GOT3 (cell line): ENCODE measurements around the gene PLA2G4F.

Experiments used
- DNase-seq: peaks from one replicate; lab custom pipeline; 2025; ENCODE audit warnings: mixed read lengths; lab: John Stamatoyannopoulos, UW

PLA2G4F gene

DNA sequence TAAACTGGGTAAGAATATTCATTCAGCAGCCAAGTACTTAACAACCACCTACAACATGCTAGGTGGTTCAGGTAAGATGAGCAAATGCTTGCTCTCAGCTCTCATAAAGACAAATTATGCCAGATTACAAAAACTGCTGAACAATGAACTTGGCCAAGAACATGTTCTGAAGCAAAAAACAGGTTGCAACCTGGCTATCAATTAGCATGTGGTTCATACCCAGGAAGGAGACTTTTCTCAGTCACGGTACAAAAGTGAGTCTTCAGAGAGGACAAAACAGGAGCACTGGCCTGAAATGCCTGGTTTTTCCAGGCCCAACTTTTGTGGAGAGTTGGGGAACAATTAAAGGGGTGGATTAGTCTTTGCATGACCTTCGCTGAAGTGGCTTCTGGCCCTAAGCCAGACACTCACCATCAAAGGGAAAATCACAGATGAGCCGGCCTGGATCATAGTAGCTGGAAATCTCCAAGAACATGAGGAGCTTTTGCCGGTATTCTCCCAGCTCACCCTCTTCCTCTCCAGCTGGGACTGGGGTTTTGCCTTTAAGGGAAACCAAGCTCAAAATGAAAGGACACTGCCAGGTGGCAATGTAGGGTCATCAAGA, 7.6 kb upstream of the PLA2G4F start:
- DNase-seq, result no peak

DNA sequence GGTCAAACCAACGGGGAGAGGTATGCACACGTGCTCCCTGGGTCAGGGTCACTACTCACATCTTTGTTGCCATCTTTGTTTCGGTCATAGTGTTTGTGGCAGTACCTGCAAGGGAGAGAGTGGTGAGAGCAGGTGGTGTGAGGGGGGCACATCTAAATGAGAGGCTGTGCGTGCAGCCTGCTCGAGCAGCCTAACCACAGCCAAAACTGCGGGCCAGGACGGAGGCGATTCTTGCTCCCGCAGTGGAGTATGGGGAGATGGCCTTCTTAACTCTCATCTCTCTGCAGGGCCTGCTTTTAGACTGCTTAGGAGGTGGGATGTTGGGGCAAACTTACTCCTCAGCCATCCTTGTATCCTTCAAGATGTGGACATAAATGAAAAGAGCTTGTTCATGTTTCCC, 6.9 kb upstream of the PLA2G4F start:
- no peak for DNase-seq

- no peak for DNase-seq
Observed at GRCh38 chr15:42160136-42160535, 3.7 kb upstream of the PLA2G4F start.

- DNase-seq, result no peak
Observed at GRCh38 chr15:42159381-42160015, 3.1 kb upstream of the PLA2G4F start.

- DNase-seq, result no peak
Observed at GRCh38 chr15:42158941-42159340, 2.5 kb upstream of the PLA2G4F start.

- no peak for DNase-seq
Observed at GRCh38 chr15:42157981-42158765, 1.7 kb upstream of the PLA2G4F start.

GRCh38 chr15:42157381-42157780, 945 bp upstream of the PLA2G4F start:
- DNase-seq, result no peak

DNA sequence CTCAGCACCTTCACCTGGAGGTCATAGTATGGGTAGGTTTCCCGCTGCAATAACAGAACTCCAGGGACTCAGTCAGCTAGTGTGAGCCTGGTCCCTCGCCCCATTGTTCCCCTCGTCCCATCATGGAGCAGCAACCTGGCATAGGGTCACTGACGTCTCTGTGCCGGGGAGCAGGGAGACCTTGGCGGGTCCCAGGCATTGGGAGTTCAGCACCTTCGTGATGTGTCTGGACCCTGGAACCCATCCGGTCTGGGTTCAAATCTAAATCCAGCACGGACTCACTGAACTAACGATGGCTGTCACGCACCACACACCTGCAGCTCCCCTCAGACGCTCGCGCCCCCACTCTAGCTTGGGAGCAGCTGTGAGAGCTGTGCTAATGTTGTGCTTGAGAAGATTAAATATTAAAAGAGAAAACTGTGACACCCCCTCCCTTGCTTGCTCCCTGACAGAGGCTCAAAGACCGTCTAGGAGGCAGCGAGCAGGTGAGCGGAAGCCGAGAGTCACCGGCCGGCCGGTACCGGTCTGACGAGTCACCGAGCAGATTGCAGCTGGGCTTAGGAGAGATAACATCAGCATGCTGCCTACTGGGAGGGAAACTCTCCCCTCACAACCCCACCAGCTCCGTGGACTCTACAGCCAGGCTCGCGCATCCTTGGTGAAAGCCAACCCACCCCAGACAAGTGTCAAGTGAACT, 742 bp downstream of the PLA2G4F start:
- no peak for DNase-seq

GRCh38 chr15:42154956-42155355, 1.5 kb downstream of the PLA2G4F start:
- DNase-seq, result no peak

DNA sequence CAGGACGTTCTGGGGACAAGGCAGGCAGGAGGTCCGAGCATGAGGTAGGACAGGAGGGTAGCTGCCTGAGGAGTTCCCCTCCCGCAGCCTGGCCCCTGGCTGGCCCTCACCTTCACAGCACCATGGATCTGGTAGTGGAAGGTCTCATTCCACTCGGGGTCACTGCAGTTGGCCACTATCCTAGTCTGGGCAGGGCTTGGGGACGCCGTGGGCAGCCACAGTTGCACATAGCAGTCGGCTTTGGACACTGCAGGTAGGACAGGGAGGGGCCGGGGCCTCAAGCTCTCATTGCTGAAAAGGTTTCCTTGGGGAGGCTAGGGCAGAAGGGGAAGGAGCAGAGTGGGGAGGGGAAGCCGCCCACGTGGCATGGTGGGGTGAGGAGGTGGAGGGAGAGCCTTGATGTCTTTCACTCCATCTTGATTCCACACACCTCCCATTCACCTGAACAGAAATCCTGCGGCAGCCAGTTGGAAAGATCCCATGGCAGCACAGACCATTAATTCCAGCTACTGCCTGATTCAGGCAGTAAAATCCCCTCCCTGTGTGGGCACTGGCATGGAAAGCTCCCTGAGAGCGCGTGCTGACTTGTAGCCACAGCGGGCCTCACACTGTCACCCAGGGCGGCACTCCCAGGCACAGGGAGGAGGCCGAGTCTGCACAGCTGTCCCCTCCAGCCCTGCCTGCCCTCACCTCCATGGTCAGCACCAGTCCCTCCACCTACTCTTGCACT, 2.1 kb downstream of the PLA2G4F start:
- DNase-seq, result no peak

GRCh38 chr15:42153874-42154211, 2.6 kb downstream of the PLA2G4F start:
- DNase-seq, result no peak

- no peak for DNase-seq
Observed at GRCh38 chr15:42152921-42153698, 3.3 kb downstream of the PLA2G4F start.

DNA sequence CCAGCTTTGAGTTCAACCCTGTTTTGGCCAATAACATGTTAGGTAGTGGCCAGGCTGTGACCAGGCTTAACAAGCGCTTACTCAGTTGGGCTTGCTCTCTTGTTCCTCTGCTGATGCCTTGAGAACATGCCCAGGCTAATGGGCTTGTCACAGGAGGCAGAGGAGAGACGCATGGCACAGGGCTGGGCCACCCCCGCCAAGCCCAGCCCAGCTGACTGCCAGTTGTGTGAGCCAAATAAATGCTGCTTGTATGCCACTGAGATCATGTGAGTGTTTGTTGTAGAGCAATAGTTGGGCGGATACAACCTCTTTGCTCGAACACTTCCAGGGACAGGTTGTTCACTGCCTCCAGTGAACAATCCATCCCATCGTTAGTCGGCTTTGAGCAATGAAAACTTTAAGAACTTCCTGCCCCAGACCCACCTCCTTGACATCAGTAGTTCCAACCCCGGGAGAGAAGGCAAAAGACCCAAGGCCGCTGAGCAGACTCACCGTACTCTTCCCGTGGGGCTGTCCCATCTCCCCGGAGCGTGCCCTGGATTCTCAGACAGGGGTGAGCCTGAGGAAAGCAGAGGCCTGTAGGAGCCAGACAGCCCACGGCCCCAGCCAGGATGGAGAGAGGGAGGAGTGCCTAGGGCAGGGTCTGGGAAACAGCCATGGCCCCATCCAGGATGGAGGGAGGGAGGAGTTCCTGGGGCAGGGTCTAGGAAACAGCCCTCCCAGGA, 4.1 kb downstream of the PLA2G4F start:
- no peak for DNase-seq

DNA sequence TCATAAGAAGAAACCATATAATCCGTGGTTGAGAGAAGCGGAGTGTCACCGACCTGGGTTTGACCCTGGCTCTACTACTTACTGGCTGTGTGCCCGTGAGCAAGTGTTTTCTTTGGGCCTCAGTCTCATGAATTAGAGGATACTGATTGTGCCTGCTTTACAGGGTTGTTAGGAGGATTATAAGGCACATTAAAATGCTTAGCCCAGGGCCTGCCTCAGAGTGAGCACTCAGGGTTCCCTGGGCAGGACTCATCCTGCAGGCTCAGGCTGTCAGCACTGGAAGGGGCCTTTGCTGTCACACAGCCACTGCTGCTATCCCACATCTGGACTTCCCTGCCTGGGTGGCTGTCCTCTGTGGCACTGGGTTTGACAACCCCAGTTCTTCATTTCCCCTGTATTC, 4.7 kb downstream of the PLA2G4F start:
- no peak for DNase-seq

DNA sequence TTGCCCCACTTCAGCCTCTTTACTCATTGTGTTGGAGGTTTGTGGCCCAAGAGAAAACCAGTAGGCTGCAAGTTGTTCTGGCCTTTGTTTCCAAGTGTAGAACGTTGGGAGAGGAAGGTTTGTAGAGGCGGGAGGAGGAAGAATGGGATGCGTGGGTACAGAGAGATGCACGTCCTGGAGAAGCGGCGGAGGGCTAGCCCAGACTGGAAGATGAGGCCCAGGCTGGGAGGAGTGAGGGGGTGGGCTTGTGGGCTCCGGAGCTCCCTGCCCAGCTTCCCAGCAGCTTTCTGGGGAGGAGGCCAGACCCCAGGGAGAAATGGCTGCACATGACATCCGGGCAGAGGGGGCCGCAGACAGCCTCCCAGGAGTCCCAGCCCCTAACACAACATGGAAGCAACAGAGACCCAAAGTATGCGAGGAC, 5.3 kb downstream of the PLA2G4F start:
- DNase-seq, result no peak

DNA sequence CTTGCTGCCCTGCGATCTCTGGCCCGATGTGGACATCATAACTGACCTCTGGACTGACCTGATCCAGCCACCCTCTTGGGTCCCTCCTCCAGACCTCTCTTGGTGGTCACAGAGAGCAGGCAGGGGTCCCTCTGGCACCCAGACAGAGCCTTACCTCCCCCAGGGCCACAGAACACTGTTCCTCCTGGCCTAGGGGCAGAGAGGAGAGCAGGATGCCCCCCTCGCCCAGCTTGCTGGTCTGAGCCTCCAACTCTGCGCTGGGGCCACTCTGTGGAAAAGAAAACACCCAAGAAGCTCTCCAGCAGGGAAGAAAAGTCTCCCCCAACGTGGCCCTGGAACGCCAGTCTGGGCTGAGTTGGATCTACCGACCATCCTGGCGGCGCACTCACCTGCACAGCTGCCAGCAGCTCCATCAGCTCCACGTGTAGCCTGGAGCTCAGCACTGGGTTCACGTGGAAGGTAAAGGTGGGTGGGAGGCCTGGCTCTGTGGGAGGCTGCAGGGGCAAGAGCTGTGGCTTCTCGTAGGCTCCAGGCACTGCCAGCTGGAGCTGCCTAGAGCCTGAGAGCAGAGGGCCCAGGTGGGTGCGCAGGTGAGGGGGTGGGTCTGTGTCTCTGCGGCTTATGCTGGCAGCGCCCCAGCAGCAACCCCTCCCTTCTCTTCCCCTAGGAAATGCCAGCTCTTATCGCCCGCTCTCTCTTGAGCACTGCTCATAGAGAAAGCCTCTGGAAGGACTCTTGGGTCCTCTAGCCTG, 6.0 kb downstream of the PLA2G4F start:
- DNase-seq, result no peak

DNA sequence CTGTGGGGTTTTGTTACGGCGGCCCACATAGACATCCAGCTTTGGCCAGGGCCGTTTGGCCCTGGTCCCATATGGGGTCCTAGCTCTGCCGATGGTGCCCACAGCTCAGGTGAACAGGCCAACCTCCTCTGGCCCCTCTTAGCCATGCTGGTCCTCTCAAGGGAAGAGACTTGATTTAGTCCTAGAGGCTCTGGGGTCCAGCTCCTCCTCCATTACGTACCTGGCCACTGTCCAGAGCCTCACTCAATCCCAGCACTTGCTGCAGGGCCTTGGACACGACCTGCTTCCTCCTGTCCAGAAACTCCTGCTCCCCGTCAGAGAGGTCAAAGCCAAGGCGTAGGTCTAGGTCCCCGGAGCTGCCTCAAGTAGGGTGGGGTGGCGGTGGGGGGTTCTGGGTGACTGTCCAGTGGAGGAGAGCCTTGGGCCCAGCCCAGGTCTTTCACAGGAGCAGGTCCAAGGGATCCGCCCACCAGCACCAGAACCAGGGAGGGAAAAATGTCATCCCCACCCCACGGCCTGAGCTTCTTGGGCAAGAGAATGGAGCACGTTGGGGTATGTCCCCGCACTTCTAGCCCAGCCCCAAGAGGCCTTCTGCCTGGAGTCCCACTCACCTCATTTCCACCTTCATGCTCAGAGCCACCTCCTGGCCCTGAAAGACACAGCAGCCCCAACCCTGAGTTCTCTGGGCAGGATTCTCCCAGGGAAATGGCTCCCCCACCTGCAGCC, 6.8 kb downstream of the PLA2G4F start:
- DNase-seq, result no peak

DNA sequence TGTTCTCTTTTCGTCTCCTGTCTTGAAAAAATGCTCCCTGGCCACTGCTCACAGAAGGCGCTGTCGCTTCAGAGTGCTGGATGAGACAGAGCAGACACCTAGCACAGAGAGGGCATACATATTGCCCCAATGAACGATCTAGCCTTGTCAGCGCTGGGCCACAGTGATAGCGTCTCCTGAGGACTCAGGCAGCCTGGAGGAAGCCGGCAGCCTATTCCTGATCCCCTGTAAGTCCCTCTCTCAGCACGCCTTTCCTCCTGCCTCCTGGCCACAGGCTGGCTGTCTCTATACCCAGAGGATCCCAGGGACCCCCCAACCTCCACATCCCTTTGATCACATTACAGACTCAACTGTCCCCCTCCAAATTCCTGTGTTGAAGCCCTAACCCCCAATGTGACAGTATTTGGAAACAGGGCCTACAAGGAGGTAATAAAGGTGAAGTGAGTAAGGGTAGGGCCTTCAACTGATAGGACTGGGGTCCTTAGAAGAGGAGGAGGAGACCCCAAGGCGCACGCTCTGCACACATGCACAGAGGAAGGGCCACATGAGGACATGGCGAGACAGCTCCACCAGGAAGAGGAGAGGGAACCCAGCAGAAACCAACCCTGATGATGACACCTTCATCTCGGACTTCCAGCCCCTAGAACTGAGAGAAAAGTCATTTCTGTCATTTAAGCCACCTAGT, 7.5 kb downstream of the PLA2G4F start:
- no peak for DNase-seq

DNA sequence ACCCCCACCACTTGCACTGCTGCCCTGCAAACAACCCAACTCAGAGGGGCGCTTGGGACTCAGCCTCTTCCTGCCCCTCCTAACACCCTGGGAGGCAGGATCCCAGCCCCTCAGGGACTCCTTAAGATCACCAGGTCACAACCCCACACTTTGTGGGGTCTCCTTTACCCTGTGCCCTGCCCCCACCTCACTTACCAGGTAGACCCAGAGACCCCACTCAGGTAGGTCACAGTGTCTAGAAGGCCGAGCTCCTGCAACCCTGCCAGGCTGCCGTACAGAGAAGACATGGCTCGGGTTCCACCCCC, 9.1 kb downstream of the PLA2G4F start:
- DNase-seq, result no peak
